ENCODE measurements around the gene LYPD6B.

The LYPD6B gene

GRCh38 chr2:149009576-149010461 lies 28.7 kb upstream of the LYPD6B start:
- DNase-seq (ENCODE audit: low read depth in 2 of 2), result no peak

- DNase-seq (ENCODE audit: low read depth in 2 of 2), result no peak
Measured at GRCh38 chr2:149012545-149012944, 26.0 kb upstream of the LYPD6B start.

- no peak for DNase-seq (ENCODE audit: low read depth in 2 of 2)
Measured at GRCh38 chr2:149015501-149015900, 23.0 kb upstream of the LYPD6B start.

GRCh38 chr2:149015926-149016563 lies 22.5 kb upstream of the LYPD6B start:
- DNase-seq (ENCODE audit: low read depth in 2 of 2), result no peak

GRCh38 chr2:149017116-149017985 lies 21.1 kb upstream of the LYPD6B start:
- DNase-seq (ENCODE audit: low read depth in 2 of 2), result peak; percentile 41 to 53

- no peak for DNase-seq (ENCODE audit: low read depth in 2 of 2)
Measured at GRCh38 chr2:149018981-149019380, 19.5 kb upstream of the LYPD6B start.

GRCh38 chr2:149019768-149020167 lies 18.7 kb upstream of the LYPD6B start:
- DNase-seq (ENCODE audit: low read depth in 2 of 2), result no peak

GRCh38 chr2:149020432-149020851 lies 18.1 kb upstream of the LYPD6B start:
- no peak for DNase-seq (ENCODE audit: low read depth in 2 of 2)

- DNase-seq (ENCODE audit: low read depth in 2 of 2), result no peak
Measured at GRCh38 chr2:149021271-149021719, 17.2 kb upstream of the LYPD6B start.

GRCh38 chr2:149021761-149022160 lies 16.7 kb upstream of the LYPD6B start:
- no peak for DNase-seq (ENCODE audit: low read depth in 2 of 2)

- no peak for DNase-seq (ENCODE audit: low read depth in 2 of 2)
Measured at GRCh38 chr2:149023091-149023490, 15.4 kb upstream of the LYPD6B start.

GRCh38 chr2:149027590-149028250 lies 10.8 kb upstream of the LYPD6B start:
- DNase-seq (ENCODE audit: low read depth in 2 of 2), result no peak

- no peak for DNase-seq (ENCODE audit: low read depth in 2 of 2)
Measured at GRCh38 chr2:149028377-149028776, 10.1 kb upstream of the LYPD6B start.

- DNase-seq (ENCODE audit: low read depth in 2 of 2), result no peak
Measured at GRCh38 chr2:149028891-149029290, 9.6 kb upstream of the LYPD6B start.

- DNase-seq (ENCODE audit: low read depth in 2 of 2), result no peak
Measured at GRCh38 chr2:149029307-149029965, 9.1 kb upstream of the LYPD6B start.

GRCh38 chr2:149031396-149031795 lies 7.1 kb upstream of the LYPD6B start:
- DNase-seq (ENCODE audit: low read depth in 2 of 2), result no peak

- no peak for DNase-seq (ENCODE audit: low read depth in 2 of 2)
Measured at GRCh38 chr2:149033716-149034115, 4.8 kb upstream of the LYPD6B start.

- DNase-seq (ENCODE audit: low read depth in 2 of 2), result no peak
Measured at GRCh38 chr2:149034406-149034805, 4.1 kb upstream of the LYPD6B start.

GRCh38 chr2:149036507-149037293 lies 1.8 kb upstream of the LYPD6B start:
- no peak for DNase-seq (ENCODE audit: low read depth in 2 of 2)

GRCh38 chr2:149037851-149038250 lies 648 bp upstream of the LYPD6B start:
- no peak for DNase-seq (ENCODE audit: low read depth in 2 of 2)

Measured in stimulated activated CD8-positive, alpha-beta memory T cell treated with anti-CD3 and anti-CD28 coated beads, Interleukin-2, amount 100 ng/mL, for 1 hour (primary cell).